Raji (cell line): ENCODE measurements around the gene TMPRSS12.

Experiments used
- POLR2A ChIP-seq: IDR thresholded peaks from 2 replicates; pipeline ENCODE4 v1.6.1; 2011; ENCODE audit warnings: low read depth, low read length, control low read depth; ENCODE audit not compliant: insufficient read depth

The TMPRSS12 gene

DNA sequence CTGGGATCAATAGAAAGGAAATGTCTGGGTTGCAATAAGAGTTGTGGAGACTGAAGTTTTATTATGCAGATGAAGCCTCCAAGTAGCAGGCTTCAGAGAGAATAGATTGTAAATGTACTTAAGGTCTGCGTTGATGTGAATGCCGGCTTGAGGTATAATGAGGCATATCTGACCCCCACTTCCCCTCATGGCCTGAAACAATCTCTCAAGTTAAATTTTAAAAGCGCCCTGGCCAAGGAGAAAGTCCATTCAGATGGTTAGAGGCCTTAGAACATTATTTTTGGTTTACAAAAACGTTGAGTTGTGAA lies 81.4 kb downstream of the TMPRSS12 start:
- no peak for TF ChIP-seq POLR2A

DNA sequence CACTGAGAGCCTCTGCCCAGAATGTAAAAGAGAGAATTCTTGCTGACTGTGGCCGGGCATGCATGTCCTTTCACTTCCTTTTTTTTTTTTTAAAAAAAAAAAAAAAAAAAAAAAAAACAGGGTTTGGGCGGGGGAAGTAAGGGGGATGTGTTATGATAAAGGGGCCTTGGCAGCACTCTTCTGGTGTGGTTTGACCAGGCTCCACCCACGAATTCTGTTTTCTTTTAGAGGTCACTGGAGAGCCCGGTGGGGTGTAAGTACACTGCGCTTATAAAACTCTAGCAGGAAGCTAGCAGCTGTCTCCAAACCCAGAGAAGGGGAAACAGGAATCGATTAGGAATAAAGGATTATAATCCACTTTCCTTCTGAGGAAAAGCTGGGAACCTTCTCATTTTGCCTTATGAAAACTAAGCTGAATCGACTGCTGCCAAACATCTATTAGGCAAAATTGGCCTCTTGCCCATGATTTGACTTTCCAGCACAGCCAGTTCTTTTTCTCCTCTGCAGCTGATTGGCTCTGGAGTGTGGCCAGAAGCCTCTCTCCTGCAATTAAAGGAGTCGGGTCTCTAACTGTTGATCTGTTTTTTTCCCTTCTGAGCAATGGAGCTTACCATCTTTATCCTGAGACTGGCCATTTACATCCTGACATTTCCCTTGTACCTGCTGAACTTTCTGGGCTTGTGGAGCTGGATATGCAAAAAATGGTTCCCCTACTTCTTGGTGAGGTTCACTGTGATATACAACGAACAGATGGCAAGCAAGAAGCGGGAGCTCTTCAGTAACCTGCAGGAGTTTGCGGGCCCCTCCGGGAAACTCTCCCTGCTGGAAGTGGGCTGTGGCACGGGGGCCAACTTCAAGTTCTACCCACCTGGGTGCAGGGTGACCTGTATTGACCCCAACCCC lies 82.0 kb downstream of the TMPRSS12 start:
- TF ChIP-seq POLR2A = peak; percentile 61; the same call in 1 of the 2 replicates

DNA sequence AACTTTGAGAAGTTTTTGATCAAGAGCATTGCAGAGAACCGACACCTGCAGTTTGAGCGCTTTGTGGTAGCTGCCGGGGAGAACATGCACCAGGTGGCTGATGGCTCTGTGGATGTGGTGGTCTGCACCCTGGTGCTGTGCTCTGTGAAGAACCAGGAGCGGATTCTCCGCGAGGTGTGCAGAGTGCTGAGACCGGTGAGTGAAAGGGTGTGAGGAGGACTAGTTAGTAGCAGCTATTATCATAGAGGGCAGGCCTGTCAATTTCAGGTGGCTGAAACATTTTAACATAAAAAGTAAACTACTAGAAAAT lies 82.6 kb downstream of the TMPRSS12 start:
- peak; percentile 66 for TF ChIP-seq POLR2A

DNA sequence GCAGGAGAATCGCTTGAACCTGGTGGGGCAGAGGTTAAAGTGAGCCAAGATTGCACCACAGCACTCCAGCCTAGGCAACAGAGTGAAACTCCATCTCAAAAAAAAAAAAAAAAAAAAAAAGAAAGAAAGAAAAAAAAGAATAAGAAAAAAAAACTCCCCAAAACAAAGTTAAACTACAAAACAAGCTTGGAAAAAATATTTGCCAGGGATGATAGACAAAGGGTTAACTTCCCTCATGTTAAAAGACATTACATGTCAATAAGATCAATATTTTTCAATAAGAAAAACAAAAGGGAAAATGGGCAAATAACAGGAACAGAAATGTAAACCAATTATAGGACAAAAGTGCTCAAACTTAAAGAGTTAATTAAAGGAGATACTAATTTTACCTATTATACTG lies 83.2 kb downstream of the TMPRSS12 start:
- no peak for TF ChIP-seq POLR2A

DNA sequence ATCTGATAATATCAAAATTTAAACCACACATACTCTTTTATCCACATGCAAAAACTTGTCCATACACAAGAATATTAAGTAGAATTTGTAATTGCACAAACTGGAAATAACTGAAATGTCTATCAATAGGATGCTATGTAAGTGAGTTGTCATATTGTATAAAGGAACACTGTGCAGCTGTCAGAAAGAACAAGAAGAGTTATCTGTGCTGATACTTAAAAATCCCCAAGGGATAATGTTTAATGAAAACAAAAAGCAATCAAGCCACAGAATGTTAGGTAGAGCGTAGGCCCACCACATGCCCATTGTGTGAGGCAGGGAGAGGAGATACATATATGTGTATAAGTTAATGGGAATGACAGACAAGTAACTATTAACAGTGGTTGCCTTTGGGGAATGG lies 83.7 kb downstream of the TMPRSS12 start:
- no peak for TF ChIP-seq POLR2A

DNA sequence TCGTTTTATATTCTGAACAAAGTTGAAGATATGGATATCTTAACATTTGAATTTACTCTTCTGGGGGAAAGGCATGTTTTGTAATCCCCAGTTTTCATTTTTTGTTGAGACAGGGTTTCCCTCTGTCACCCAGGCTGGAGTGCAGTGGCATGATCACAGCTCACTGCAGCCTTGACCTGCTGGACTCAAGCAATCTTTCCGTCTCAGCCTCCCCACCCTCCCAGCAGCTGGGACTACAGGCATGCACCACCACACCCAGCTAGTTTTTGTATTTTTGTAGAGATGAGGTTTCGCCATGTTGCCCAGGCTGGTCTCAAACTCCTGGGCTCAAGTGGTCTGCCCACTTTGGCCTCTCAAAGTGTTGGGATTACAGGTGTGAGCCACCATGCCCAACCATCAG lies 84.2 kb downstream of the TMPRSS12 start:
- TF ChIP-seq POLR2A = peak; percentile 47; the same call in 1 of the 2 replicates

DNA sequence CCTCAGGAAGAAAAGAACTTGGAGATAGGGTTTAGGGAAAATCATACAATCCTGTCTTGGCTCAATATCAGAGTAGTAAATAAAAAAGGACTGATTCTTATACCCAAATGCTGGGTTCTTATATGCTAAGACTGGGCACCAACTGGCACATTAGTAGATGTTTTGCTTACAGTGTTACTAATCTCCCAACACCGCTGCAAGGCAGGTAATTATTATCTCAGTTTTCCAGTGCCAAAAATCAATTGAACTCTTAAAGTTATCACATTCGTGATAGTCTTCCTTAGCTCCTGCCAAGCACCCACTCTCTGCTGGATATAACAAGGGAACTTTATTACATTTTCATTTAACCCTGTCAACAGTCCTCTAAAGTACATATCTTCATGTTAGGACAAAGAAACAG lies 84.6 kb downstream of the TMPRSS12 start:
- no peak for TF ChIP-seq POLR2A

DNA sequence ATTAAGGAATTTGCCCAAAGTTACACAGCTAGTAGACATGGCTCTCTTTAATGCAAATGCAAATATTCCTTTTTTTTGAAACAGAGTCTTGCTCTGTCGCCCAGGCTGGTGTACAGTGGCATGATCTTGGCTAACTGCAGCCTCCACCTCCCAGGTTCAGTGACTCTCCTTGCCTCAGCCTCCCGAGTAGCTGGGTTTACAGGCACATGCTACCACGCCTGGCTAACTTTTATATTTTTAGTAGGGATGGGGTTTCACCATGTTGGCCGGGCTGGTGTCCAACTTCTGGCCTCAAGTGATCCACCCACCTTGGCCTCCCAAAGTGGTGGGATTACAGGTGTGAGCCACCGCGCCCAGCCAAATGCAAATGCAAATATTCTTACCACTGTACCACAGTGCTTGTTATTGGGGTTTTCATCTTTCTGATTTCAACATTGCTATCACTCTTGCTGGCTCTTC lies 85.1 kb downstream of the TMPRSS12 start:
- TF ChIP-seq POLR2A = peak; percentile 51

DNA sequence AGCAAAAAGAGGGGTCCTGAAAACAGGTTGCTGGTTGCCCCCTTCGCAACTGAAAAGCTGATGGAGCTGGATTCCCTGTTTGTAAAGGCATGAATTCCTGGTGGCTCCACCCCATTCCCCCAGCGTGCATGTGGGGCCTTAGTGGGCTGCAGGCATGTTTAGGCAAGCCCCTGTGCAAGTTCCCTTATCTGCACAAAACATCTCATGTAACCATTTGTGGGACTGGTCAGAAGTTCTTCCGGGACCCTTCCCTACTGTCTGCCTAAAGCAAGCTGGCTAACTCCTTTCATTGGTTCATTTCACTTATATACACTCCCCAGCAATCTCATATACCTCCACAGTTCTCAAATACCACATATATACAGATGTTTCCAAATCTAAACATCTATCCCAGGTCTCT lies 85.7 kb downstream of the TMPRSS12 start:
- TF ChIP-seq POLR2A = no peak

DNA sequence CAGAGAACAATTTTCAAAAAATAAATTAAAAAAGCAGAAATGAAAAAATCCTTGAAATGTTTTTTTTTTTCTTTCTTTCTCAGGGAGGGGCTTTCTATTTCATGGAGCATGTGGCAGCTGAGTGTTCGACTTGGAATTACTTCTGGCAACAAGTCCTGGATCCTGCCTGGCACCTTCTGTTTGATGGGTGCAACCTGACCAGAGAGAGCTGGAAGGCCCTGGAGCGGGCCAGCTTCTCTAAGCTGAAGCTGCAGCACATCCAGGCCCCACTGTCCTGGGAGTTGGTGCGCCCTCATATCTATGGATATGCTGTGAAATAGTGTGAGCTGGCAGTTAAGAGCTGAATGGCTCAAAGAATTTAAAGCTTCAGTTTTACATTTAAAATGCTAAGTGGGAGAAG lies 87.1 kb downstream of the TMPRSS12 start:
- TF ChIP-seq POLR2A = no peak

DNA sequence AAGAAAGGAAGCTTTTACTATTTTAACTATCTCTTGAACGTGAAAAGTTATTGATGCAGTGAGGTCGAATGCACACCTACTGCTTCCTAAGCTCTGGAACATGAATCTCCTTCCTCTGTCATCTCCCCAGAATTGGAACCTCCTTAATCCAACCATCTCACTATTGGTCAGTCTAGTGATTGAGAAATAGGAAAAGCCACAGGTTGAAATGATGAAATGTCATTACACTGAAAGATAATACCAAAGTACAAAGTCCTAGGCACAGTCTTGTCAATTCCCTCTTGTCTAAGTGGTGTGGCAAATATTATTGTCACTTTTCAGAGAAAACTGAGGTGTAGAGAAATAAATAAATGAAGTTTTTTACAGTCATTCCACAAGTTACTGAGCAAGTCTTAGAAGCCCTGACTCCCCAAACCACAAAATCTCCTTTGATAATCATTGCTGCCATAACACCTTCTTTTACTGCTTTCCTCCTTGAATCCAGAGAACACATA lies 90.1 kb downstream of the TMPRSS12 start:
- no peak for TF ChIP-seq POLR2A

DNA sequence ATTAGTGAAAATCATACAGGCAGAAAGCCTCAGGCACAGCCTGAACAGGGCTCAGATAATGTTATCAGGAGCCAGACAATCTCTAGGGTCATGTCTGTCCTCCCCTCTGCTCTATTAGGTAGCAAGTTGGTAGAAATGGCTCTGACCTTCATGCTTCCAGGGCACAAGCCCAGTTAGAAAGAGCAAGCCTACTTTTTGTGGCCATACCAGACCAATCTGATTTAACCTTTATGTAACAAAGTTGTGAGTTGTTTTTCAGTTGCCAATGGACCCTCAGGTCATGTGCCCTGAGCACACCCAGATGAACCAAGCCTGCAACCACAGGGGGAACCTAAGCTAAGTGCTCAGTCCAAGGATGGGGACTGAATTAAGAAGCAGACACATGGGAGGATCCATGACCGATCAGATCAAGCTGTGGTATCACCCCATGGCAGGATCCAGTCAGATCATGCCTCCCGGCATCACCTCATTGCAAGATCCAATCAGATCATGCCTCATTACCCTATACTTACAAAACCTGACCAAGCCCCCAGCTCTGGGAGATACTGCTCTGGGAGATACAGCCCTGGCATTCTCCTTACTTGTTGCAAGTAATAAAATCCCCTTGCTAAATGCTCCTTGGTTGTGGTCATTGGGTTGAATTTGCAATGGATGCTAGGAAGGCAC lies 90.9 kb downstream of the TMPRSS12 start:
- 0 out of 2 replicates have a peak, but pooled peaks have one; percentile 38 for TF ChIP-seq POLR2A

DNA sequence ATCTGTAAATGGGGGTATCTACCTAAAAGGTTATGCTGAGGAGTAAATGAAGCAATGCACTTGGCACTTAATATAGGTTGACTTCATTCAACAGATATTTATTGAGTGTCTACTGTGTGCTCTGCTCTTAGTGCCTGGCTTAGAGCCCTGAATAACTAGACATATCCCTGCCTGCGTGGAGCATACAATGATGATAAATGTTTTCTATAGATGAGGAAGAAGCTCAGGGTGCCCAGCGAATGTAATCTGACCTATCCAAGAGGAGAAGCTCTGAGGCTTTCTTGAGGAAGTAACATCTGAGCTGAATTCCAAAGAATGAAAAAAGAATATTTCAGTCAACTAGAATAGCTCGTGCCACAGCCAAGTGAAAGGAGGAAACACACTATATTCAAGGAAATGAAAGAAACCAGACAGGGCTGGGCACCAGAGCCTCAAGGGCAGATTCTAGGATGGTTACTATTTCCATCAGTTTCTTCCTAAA lies 91.7 kb downstream of the TMPRSS12 start:
- TF ChIP-seq POLR2A = no peak

DNA sequence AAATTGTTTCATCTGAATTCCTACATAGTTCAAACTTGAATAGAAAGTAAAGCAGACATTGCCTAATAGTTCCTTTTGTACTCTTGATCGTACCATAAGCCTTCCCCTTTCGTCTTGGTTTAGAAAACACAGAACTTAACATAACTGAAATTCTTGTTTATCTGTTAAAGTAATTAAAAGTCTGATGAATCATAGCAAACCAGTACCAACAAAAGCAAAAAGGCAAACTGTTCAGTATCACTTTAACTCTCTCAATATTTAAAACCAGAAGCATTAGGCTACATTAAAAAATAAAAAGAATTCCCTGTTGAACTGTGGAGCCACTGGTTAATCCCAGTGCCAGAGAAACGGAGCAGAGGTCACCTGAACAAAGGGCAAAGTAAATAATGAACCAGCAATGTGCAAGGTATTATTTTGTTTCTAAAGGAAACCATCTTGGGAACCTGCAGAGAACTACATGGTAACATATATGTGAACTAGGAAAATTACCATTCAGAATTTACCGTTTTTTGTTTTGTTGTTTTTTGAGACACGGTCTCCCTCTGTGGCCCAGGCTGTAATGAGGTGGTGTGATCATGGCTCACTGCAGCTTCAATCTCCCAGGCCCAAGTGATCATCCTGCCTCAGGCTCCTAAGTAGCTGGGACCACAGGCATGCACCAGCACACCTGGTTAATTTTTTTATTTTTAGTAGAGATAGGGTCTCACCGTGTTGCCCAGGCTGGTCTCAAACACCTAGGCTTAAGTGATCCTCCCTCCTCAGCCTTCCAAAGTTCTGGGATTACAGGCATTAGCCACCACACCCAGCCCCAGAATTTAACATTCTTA lies 92.5 kb downstream of the TMPRSS12 start:
- TF ChIP-seq POLR2A = no peak

DNA sequence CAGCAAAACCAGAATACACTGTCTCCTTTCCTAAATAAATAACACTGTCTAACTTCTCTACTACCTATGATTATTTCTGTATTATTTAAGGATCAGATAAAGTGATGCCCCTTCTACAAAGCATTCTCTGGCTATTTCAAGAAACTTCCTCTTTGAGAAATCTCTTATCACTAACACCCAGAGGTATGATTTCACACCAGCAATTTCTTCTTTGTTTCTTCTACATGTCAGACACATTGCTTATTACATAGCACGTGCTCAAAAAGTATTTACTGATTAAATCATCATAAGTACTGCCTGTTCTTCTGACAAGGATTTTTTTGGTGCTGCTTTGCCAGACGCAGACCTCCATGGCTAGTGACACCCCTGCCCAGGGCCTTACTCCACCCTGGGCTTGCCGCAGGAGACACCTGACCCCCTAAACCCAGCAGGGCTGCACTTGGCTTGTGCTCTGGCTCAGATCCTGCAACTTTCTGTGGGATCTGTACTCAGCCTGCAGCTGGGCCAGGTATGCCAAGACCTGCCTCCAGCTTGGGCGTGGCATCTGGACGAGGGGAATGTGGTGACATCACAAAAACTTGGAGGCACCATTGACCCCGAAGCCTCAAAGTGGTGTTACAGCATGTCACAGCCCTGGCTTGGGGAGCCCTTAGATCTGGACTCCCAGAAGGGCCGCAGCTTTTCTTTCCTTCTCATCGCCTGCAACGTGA lies 94.2 kb downstream of the TMPRSS12 start:
- no peak for TF ChIP-seq POLR2A
